Measurements from ENCODE around the gene IGF2R.

IGF2R gene

DNA sequence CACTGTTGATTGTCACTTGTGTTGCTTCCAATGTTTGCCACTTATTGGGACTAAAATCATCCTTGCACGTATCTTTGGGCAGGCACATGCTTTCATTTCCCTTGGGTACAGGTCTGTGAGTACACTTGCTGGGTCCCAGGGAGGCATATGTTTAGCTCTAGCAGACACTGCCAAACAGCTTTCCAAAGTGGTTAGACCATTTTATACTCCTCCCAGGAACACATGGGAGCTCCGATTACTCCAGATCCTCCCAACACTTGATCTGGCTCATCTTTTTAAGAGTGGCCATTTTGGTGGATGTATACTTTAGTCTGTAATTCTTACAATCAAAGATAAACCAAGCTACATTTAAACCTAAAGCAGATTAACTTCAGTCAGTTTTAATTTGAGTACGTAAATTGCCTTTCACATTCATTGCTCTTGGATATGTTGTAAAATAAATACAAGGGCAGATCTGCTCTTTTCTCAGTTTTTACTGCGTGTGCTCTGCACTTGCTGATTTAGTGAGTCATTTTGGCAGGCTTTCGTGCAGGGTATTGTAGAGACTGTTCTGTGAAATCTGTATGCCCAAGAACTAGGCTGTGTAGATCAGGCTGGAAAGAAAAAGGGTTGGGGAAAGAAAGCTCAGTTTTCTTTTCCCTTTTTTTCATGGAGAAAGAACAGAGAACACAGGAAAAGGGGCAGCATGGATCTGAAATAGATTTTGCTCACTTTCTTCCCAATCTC is 172.3 kb downstream of the IGF2R start:
- peak overlapping the region; percentile 81 for H3K27ac ChIP-seq (ENCODE audit: low read depth, low read length)
- H3K9me3 ChIP-seq (ENCODE audit: low read length): no peaks in the 10 kb centered on the region
- H3K4me1 ChIP-seq (ENCODE audit: insufficient read depth, low read length): peaks cover 42% of the 10 kb centered on the region
- no peaks in the 10 kb centered on the region for H3K36me3 ChIP-seq (ENCODE audit: insufficient read depth, low read length)
- H3K9ac ChIP-seq (ENCODE audit: low read length): no peak overlapping the region
- H3K27me3 ChIP-seq (ENCODE audit: control insufficient read depth in 1 of 2, insufficient read depth in 2 of 2, low read length in 2 of 2): no peaks in the 10 kb centered on the region
- H3K4me3 ChIP-seq (ENCODE audit: low read depth in 1 of 2, low read length in 2 of 2): no peak overlapping the region

DNA sequence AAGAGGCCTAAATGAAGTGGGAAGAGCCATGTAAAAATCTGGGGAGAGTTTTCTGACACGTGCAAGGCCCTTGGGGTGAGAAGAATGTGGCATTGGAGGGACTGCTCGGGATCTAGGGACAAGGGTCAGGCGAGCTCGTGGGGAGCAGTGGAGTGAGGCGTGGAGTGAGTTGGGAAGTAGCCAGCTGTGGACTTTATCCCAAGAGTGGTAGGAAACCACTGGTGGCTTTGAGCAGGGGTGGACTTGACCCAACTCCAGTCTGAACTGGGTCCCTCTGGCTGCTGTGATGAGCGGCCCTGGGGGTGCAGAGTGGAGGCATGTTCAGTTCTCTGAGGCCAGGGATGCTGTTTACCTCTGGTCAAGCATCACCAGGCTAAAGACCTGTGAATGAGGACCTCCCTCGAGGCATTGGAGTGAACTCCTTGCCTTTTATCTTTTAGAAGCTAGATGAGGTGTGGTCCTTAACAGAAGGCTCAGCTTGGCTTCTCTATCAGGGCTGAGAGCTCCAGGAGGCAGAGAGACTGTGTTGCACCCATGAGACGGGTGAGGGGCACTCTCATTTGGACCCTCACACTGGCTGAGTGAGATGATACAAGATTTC is 173.3 kb downstream of the IGF2R start:
- peak overlapping the region; percentile 81 for H3K27ac ChIP-seq (ENCODE audit: low read depth, low read length)
- no peak overlapping the region for H3K9ac ChIP-seq (ENCODE audit: low read length)
- H3K4me1 ChIP-seq (ENCODE audit: insufficient read depth, low read length): peaks cover 50% of the 10 kb centered on the region
- H3K9me3 ChIP-seq (ENCODE audit: low read length): no peaks in the 10 kb centered on the region
- no peaks in the 10 kb centered on the region for H3K36me3 ChIP-seq (ENCODE audit: insufficient read depth, low read length)
- no peaks in the 10 kb centered on the region for H3K27me3 ChIP-seq (ENCODE audit: control insufficient read depth in 1 of 2, insufficient read depth in 2 of 2, low read length in 2 of 2)
- H3K4me3 ChIP-seq (ENCODE audit: low read depth in 1 of 2, low read length in 2 of 2): no peak overlapping the region

GRCh38 chr6:160146454-160147145 is 177.7 kb downstream of the IGF2R start:
- Histone ChIP-seq H3K4me3 (ENCODE audit: low read depth in 1 of 2, low read length in 2 of 2) (no peak overlapping the region), H3K27ac (ENCODE audit: low read depth, low read length) (peak overlapping the region; percentile 13), H3K9me3 (ENCODE audit: low read length) (no peaks in the 10 kb centered on the region), H3K4me1 (ENCODE audit: insufficient read depth, low read length) (peaks cover 26% of the 10 kb centered on the region), H3K27me3 (ENCODE audit: control insufficient read depth in 1 of 2, insufficient read depth in 2 of 2, low read length in 2 of 2) (no peaks in the 10 kb centered on the region), H3K36me3 (ENCODE audit: insufficient read depth, low read length) (no peaks in the 10 kb centered on the region), H3K9ac (ENCODE audit: low read length) (peak overlapping the region; percentile 17)

DNA sequence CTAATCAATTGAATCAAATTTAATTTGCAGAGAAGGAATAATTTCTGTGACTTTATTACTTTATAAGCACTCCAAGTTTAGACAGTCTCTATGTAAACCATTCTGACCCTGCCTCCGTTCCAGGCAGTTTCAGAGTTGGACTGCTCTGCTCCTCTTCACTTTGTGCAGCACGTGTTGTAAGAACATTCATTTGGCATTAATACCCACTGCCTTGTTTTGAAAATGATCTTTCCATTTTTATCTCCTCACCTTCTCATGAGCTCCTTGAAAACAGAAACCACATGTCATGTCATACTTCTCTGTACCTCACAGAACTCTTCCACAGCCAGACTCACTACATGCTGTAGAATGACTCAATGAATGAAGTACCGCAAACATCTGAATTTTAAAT is 178.3 kb downstream of the IGF2R start:
- H3K27me3 ChIP-seq (ENCODE audit: control insufficient read depth in 1 of 2, insufficient read depth in 2 of 2, low read length in 2 of 2): no peaks in the 10 kb centered on the region
- H3K9me3 ChIP-seq (ENCODE audit: low read length): no peaks in the 10 kb centered on the region
- peak overlapping the region; percentile 17 for H3K9ac ChIP-seq (ENCODE audit: low read length)
- H3K36me3 ChIP-seq (ENCODE audit: insufficient read depth, low read length): no peaks in the 10 kb centered on the region
- no peak overlapping the region for H3K4me3 ChIP-seq (ENCODE audit: low read depth in 1 of 2, low read length in 2 of 2)
- H3K4me1 ChIP-seq (ENCODE audit: insufficient read depth, low read length): peaks cover 20% of the 10 kb centered on the region
- peak overlapping the region; percentile 13 for H3K27ac ChIP-seq (ENCODE audit: low read depth, low read length)

GRCh38 chr6:160154471-160154870 is 185.6 kb downstream of the IGF2R start:
- no peaks in the 10 kb centered on the region for H3K9me3 ChIP-seq (ENCODE audit: low read length)
- no peaks in the 10 kb centered on the region for H3K4me1 ChIP-seq (ENCODE audit: insufficient read depth, low read length)
- H3K4me3 ChIP-seq (ENCODE audit: low read depth in 1 of 2, low read length in 2 of 2): no peak overlapping the region
- H3K27me3 ChIP-seq (ENCODE audit: control insufficient read depth in 1 of 2, insufficient read depth in 2 of 2, low read length in 2 of 2): no peaks in the 10 kb centered on the region
- no peaks in the 10 kb centered on the region for H3K36me3 ChIP-seq (ENCODE audit: insufficient read depth, low read length)
- H3K27ac ChIP-seq (ENCODE audit: low read depth, low read length): no peak overlapping the region
- H3K9ac ChIP-seq (ENCODE audit: low read length): no peak overlapping the region

- Histone ChIP-seq H3K27me3 (ENCODE audit: control insufficient read depth in 1 of 2, insufficient read depth in 2 of 2, low read length in 2 of 2) (no peaks in the 10 kb centered on the region), H3K9ac (ENCODE audit: low read length) (no peak overlapping the region), H3K9me3 (ENCODE audit: low read length) (no peaks in the 10 kb centered on the region), H3K4me1 (ENCODE audit: insufficient read depth, low read length) (no peaks in the 10 kb centered on the region), H3K36me3 (ENCODE audit: insufficient read depth, low read length) (no peaks in the 10 kb centered on the region), H3K27ac (ENCODE audit: low read depth, low read length) (no peak overlapping the region), H3K4me3 (ENCODE audit: low read depth in 1 of 2, low read length in 2 of 2) (no peak overlapping the region)
These were observed 188.0 kb downstream of the IGF2R start for GRCh38 chr6:160156842-160157241.

DNA sequence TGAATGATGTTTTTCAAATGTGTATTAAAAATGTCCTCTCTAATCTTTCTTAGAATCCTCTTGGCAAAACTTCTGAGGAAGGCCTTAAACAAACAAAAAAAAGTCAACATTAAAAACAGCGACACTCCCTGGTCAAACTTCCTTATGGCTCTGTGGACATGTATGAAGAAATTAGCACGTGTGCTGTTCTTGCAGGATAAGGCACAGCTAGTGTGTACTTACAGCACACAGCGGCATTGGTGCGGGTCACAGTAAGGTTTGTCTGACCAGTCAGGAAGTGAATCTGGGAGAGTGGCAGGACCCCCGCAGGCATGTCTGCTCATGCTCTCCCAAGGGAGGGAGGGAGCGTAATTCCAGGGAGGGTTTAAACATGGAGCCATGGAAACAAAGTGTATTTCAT is 191.6 kb downstream of the IGF2R start:
- Histone ChIP-seq H3K9me3 (ENCODE audit: low read length) (no peaks in the 10 kb centered on the region), H3K4me3 (ENCODE audit: low read depth in 1 of 2, low read length in 2 of 2) (no peak overlapping the region), H3K36me3 (ENCODE audit: insufficient read depth, low read length) (no peaks in the 10 kb centered on the region), H3K27me3 (ENCODE audit: control insufficient read depth in 1 of 2, insufficient read depth in 2 of 2, low read length in 2 of 2) (no peaks in the 10 kb centered on the region), H3K4me1 (ENCODE audit: insufficient read depth, low read length) (no peaks in the 10 kb centered on the region), H3K9ac (ENCODE audit: low read length) (no peak overlapping the region), H3K27ac (ENCODE audit: low read depth, low read length) (no peak overlapping the region)
